GM19395 (cell line): ENCODE data around the gene PACSIN2.

Experiments used
- ATAC-seq: cut with Tn5 transposase; IDR thresholded peaks from one replicate; pipeline ENCODE4 v1.9.1; 2021; ENCODE audit warnings: mild to moderate bottlenecking, moderate library complexity; ENCODE audit not compliant: unreplicated experiment

The PACSIN2 gene

GRCh38 chr22:42836026-42836425 is 178.9 kb downstream of the PACSIN2 start:
- ATAC-seq, result no peak

GRCh38 chr22:42834177-42834949 is 180.6 kb downstream of the PACSIN2 start:
- ATAC-seq, result no peak

- ATAC-seq, result no peak
Measured at GRCh38 chr22:42833104-42833503, 181.8 kb downstream of the PACSIN2 start.

- ATAC-seq, result no peak
Measured at GRCh38 chr22:42831712-42832111, 183.2 kb downstream of the PACSIN2 start.

GRCh38 chr22:42830161-42830560 is 184.8 kb downstream of the PACSIN2 start:
- no peak for ATAC-seq

GRCh38 chr22:42829302-42829701 is 185.6 kb downstream of the PACSIN2 start:
- ATAC-seq, result no peak

GRCh38 chr22:42825796-42826195 is 189.2 kb downstream of the PACSIN2 start:
- no peak for ATAC-seq

GRCh38 chr22:42821386-42821785 is 193.6 kb downstream of the PACSIN2 start:
- ATAC-seq, result no peak

- ATAC-seq, result no peak
Measured at GRCh38 chr22:42820045-42820763, 194.7 kb downstream of the PACSIN2 start.
